C4-2B (cell line): ENCODE measurements around the gene IGSF10.
"Not testable (repeated sequence)": the region's sequence is repeated elsewhere in the genome, so short reads cannot be mapped to it uniquely, and the experiment has no call there.

Source experiments
- H3K27ac ChIP-seq: fragments of 450-650 bp; 2 replicates; pipeline ENCODE4 v1.5.1; 2017
- CTCF ChIP-seq: fragments of 450-650 bp; conservative IDR thresholded peaks from 2 replicates; pipeline ENCODE4 v1.5.1; 2017; ENCODE audit warnings: mild to moderate bottlenecking
- ZFX ChIP-seq: fragments of 450-650 bp; IDR thresholded peaks from 2 replicates; pipeline ENCODE4 v1.6.1; 2017

Gene IGSF10

DNA sequence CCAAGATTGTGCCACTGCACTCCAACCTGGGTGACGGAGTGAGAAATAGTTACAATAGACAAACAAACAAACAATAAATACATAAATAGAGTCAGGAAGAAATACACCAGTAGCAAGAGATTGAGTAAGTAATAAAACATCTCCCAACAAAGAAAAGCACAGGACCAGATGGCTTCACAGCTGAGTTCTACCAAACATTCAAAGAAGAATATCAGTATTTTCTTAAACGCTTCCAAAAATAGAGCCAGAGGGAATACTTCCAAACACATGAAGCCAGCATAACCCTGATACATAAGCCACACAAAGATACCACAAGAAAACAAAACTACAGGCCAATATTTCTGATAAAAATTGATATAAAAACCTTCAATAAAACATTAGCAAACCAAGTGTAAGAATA, 30.7 kb upstream of the IGSF10 start:
- TF ChIP-seq CTCF (no peak), ZFX (no peak)

GRCh38 chr3:151487833-151488232, 27.0 kb upstream of the IGSF10 start:
- not testable (repeated sequence) for H3K27ac ChIP-seq

More for the DNA sequence above, 30.7 kb upstream of the IGSF10 start:
- no peak overlapping the region for H3K27ac ChIP-seq

GRCh38 chr3:151483961-151484520, 23.2 kb upstream of the IGSF10 start:
- TF ChIP-seq ZFX (no peak), CTCF (no peak)

GRCh38 chr3:151483488-151483887, 22.6 kb upstream of the IGSF10 start:
- no peak overlapping the region for H3K27ac ChIP-seq
- TF ChIP-seq CTCF (no peak), ZFX (no peak)

More at GRCh38 chr3:151483961-151484520, 23.2 kb upstream of the IGSF10 start:
- no peak overlapping the region for H3K27ac ChIP-seq

GRCh38 chr3:151480492-151480891, 19.6 kb upstream of the IGSF10 start:
- TF ChIP-seq ZFX (no peak), CTCF (no peak)
- no peak overlapping the region for H3K27ac ChIP-seq

- no peak overlapping the region for H3K27ac ChIP-seq
- TF ChIP-seq ZFX (no peak), CTCF (no peak)
Measured at GRCh38 chr3:151479452-151479851, 18.6 kb upstream of the IGSF10 start.

DNA sequence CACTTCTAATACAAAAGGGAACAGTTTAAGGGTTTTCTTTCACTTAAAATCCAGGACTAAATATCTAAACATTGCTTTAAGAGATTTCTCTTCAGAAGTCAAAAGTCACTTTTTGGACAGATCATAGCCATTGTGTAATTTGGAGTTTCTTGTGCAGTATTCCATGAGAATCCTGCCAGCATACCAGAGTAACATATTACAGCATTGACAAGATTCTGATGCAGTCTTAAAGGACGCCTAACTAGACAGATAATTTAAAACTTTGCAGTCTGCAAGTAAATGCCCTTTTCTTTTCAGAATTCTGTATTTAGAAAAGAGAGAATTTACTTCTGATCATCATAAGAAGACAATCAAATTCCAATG, 17.5 kb upstream of the IGSF10 start:
- no peak overlapping the region for H3K27ac ChIP-seq
- TF ChIP-seq CTCF (no peak), ZFX (no peak)

DNA sequence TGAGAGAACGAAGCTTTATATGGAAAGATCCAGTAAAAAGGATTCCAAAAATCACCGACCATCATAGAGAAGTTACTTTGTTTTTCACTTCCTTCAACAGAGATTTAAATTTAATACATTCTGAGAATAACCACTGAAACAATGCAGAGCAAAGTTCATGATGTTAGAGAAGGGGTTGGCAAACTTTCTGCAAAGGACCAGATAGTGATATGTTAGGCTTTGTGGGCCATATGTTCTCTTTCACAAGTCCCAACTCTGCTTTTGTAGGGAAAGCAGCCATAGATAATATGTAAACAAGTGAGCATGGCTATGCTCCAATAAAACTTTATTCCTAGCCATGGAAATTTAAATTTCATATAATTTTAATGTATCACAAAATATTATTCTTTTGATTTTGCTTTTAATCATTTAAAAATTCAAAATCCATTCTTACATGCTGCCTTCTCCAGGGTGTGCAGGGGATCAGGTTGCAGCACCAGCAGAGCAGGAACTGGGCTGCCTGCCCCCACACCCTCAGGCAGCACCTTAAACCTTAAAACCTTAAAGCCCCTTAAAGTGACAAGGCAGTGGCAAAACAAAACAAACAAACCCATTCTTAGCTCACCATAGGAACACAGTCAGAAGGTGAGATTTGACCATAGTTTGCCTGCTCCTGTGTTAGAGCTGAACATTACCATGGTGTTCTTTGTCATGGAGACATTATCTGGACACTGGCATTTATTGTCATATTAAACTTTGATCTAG, 16.9 kb upstream of the IGSF10 start:
- no peak for TF ChIP-seq ZFX
- TF ChIP-seq CTCF, result no peak
- H3K27ac ChIP-seq, result no peak overlapping the region
